GM23338 (cell line): ENCODE data around the gene ACADS. TPM values are rescaled to one million over a fixed set of nuclear protein-coding genes. Genes with fewer than 3 reads are reported as not detected.

Experiments
- ATAC-seq: fragments of 200-7000 bp; cut with Tn5 transposase; 3 replicates; pipeline ENCODE4 v1.9.1; 2020
- DNase-seq: peaks from one replicate; pipeline ENCODE4 v3.0.0-alpha.2; 2015; ENCODE audit warnings: low spot score
- H2AFZ ChIP-seq: fragments of 200-600 bp; sonication (generic); 2 replicates; pipeline ENCODE4 v1.8.0; 2016; ENCODE audit warnings: antibody characterized with exemption, mild to moderate bottlenecking, moderate library complexity
- H3F3A ChIP-seq: fragments of 200-600 bp; sonication (generic); replicated peaks from 2 replicates; pipeline ENCODE4 v1.8.0; 2017; ENCODE audit warnings: antibody characterized with exemption, mixed run types, low read depth
- H3K27ac ChIP-seq: fragments of 200-600 bp; sonication (generic); 2 replicates; pipeline ENCODE4 v1.6.1; 2016; ENCODE audit warnings: low read depth
- H3K27me3 ChIP-seq: fragments of 200-600 bp; sonication (generic); 2 replicates; pipeline ENCODE4 v1.8.0; 2016; ENCODE audit warnings: mild to moderate bottlenecking, mixed run types, moderate library complexity; ENCODE audit not compliant: insufficient read depth
- H3K36me3 ChIP-seq: fragments of 200-600 bp; sonication (generic); 2 replicates; pipeline ENCODE4 v1.8.0; 2016; ENCODE audit warnings: mild to moderate bottlenecking; ENCODE audit not compliant: insufficient read depth
- H3K4me1 ChIP-seq: fragments of 200-600 bp; sonication (generic); 2 replicates; pipeline ENCODE4 v1.8.0; 2016; ENCODE audit warnings: mild to moderate bottlenecking, moderate library complexity; ENCODE audit not compliant: insufficient read depth
- H3K4me2 ChIP-seq: fragments of 200-600 bp; sonication (generic); 2 replicates; pipeline ENCODE4 v1.7.1; 2017; ENCODE audit warnings: mixed run types
- H3K4me3 ChIP-seq: fragments of 200-600 bp; sonication (generic); 2 replicates; pipeline ENCODE4 v1.6.1; 2016; ENCODE audit warnings: mixed run types
- H3K79me2 ChIP-seq: fragments of 200-600 bp; sonication (generic); replicated peaks from 2 replicates; pipeline ENCODE4 v1.8.0; 2017; ENCODE audit warnings: mild to moderate bottlenecking; ENCODE audit not compliant: insufficient read depth
- H3K9me2 ChIP-seq: fragments of 200-600 bp; sonication (generic); 2 replicates; pipeline ENCODE4 v1.8.0; 2017; ENCODE audit not compliant: insufficient read depth
- H4K20me1 ChIP-seq: fragments of 200-600 bp; sonication (generic); replicated peaks from 2 replicates; pipeline ENCODE4 v1.8.0; 2017; ENCODE audit warnings: mild to moderate bottlenecking; ENCODE audit not compliant: insufficient read depth
- H3K27ac Mint-ChIP-seq: 2 replicates; pipeline ENCODE4 v1.8.0; 2020; ENCODE audit warnings: inconsistent platforms, mild to moderate bottlenecking, moderate library complexity, mixed read lengths
- H3K27me3 Mint-ChIP-seq: 3 replicates; pipeline ENCODE4 v1.8.0; 2022; ENCODE audit warnings: low read depth, mild to moderate bottlenecking, moderate library complexity, mixed read lengths, inconsistent platforms; ENCODE audit not compliant: insufficient read depth, poor library complexity
- H3K36me3 Mint-ChIP-seq: 3 replicates; pipeline ENCODE4 v1.8.0; 2021; ENCODE audit warnings: low read depth, mild to moderate bottlenecking, inconsistent platforms, moderate library complexity, mixed read lengths
- H3K4me1 Mint-ChIP-seq: 3 replicates; pipeline ENCODE4 v1.8.0; 2020; ENCODE audit warnings: mild to moderate bottlenecking, inconsistent platforms, mixed read lengths
- H3K4me3 Mint-ChIP-seq: 3 replicates; pipeline ENCODE4 v1.8.0; 2021; ENCODE audit warnings: moderate library complexity, mild to moderate bottlenecking, inconsistent platforms, mixed read lengths
- H3K9me3 Mint-ChIP-seq: 3 replicates; pipeline ENCODE4 v1.8.0; 2020; ENCODE audit warnings: moderate library complexity, mild to moderate bottlenecking, inconsistent platforms, mixed read lengths
- CREB1 ChIP-seq: fragments of 250-450 bp; sonication (Bioruptor Pico); IDR thresholded peaks from 2 replicates; pipeline ENCODE4 v1.5.0; 2020; ENCODE audit warnings: low read depth, mild to moderate bottlenecking, moderate library complexity
- EZH2 ChIP-seq: fragments of 200-600 bp; sonication (generic); IDR thresholded peaks from one replicate; pipeline ENCODE4 v1.8.0; 2017; ENCODE audit warnings: antibody characterized with exemption, mild to moderate bottlenecking, low read depth; ENCODE audit not compliant: unreplicated experiment
- EZH2phosphoT487 ChIP-seq: fragments of 200-600 bp; sonication (generic); IDR thresholded peaks from one replicate; pipeline ENCODE4 v1.8.1; 2018; ENCODE audit warnings: antibody characterized with exemption; ENCODE audit not compliant: unreplicated experiment
- JUNB ChIP-seq: IDR thresholded peaks from one replicate; pipeline ENCODE4 v1.6.1; 2016; ENCODE audit warnings: antibody characterized with exemption; ENCODE audit not compliant: unreplicated experiment
- NANOG ChIP-seq: IDR thresholded peaks from 2 replicates; pipeline ENCODE4 v1.6.1; 2016; ENCODE audit warnings: antibody characterized with exemption, borderline replicate concordance
- POLR2AphosphoS5 ChIP-seq: IDR thresholded peaks from 2 replicates; pipeline ENCODE4 v1.6.1; 2016; ENCODE audit warnings: antibody characterized with exemption, low read depth
- STAT1 ChIP-seq: IDR thresholded peaks from one replicate; pipeline ENCODE4 v1.6.1; 2016; ENCODE audit warnings: antibody characterized with exemption; ENCODE audit not compliant: unreplicated experiment
- ZNF114 ChIP-seq: fragments of 250-450 bp; sonication (Bioruptor Pico); IDR thresholded peaks from 2 replicates; pipeline ENCODE4 v1.5.0; 2020; ENCODE audit warnings: mild to moderate bottlenecking, moderate library complexity
- ZNF331 ChIP-seq: fragments of 250-450 bp; sonication (Bioruptor Pico); IDR thresholded peaks from 2 replicates; pipeline ENCODE4 v1.5.0; 2020; ENCODE audit warnings: low read depth, mild to moderate bottlenecking, moderate library complexity
- ZNF462 ChIP-seq: fragments of 250-450 bp; sonication (Bioruptor Pico); IDR thresholded peaks from 2 replicates; pipeline ENCODE4 v1.5.0; 2020; ENCODE audit warnings: mild to moderate bottlenecking, moderate library complexity
- polyA plus RNA-seq: library from polyadenylated mRNA; unstranded; fragments of >200 nt; fragmentation: Nextera tagmentation; extraction: Ambion mirVana; gene quantifications from 2 replicates; pipeline ENCODE4 v1.2.1, GENCODE V29; 2016
- total RNA-seq: library from RNA; depleted of rRNA; stranded (reverse); fragments of >200 nt; shearing (Covaris generic); gene quantifications from 2 replicates; pipeline ENCODE4 v1.2.3, GENCODE V29; 2014
- TF ChIP-seq, protein P1 (sequence below): IDR thresholded peaks from 2 replicates; pipeline ENCODE4 v1.6.1; 2016; ENCODE audit warnings: antibody characterized with exemption
- TF ChIP-seq, protein P2 (sequence below): IDR thresholded peaks from one replicate; pipeline ENCODE4 v1.6.1; 2018; ENCODE audit warnings: antibody characterized with exemption; ENCODE audit not compliant: unreplicated experiment
- TF ChIP-seq, protein P3 (sequence below), 2 experiments: fragments of 200-600 bp in 1 of 2; sonication (generic) in 1 of 2; conservative IDR thresholded peaks; 2 replicates each; pipeline versions ENCODE4 v1.5.1 to v1.6.1; 2016 to 2017; ENCODE audit warnings: antibody characterized with exemption in 2 of 2, low read depth in 2 of 2, mild to moderate bottlenecking in 2 of 2, moderate library complexity in 1 of 2

ACADS gene
- total and polyA plus RNA-seq, 2 experiments from 2014 or later: 3.1 to 5.7 TPM

DNA sequence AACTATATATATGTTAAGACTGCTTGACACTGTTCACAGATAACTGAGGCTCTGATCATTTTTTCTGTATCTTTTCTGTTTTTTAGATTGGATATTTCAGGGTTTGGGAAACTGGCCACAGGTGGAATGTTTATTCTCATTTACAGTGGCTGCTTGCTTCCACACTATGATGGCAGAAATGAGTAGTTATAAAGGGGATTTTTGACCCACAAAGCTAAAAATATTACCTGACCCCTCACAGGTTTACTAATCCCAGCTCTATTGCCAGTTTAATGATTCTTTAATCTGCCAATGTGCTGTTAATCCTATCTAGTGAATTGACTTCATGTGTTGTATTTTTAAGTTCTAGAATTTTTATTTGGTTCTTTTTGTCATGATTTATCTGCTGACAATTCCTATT is 29.6 kb downstream of the ACADS start:
- H3K9me3 Mint-ChIP-seq: peaks cover 13% of the 10 kb centered on the region; the same call in 2 of the 3 replicates
- no peak overlapping the region for H3K4me3 ChIP-seq
- no peak overlapping the region for H3K27ac Mint-ChIP-seq
- no peak overlapping the region for H3K27ac ChIP-seq
- no peak overlapping the region for H3K4me3 Mint-ChIP-seq
- H3F3A ChIP-seq: no peaks in the 10 kb centered on the region
- no peaks in the 10 kb centered on the region for H3K36me3 ChIP-seq
- no peaks in the 10 kb centered on the region for H3K36me3 Mint-ChIP-seq
- no peaks in the 10 kb centered on the region for H3K27me3 ChIP-seq
- H3K79me2 ChIP-seq: no peaks in the 10 kb centered on the region
- peaks cover 5% of the 10 kb centered on the region; the same call in 1 of the 2 replicates for H3K4me1 ChIP-seq
- H3K4me1 Mint-ChIP-seq: peaks cover 17% of the 10 kb centered on the region
- DNase-seq (no peak), ATAC-seq (no peak)
- H2AFZ ChIP-seq: no peak overlapping the region
- no peak overlapping the region for H3K4me2 ChIP-seq
- peaks cover 4% of the 10 kb centered on the region for H3K27me3 Mint-ChIP-seq
- no peaks in the 10 kb centered on the region for H4K20me1 ChIP-seq
- TF ChIP-seq, protein P1, sequence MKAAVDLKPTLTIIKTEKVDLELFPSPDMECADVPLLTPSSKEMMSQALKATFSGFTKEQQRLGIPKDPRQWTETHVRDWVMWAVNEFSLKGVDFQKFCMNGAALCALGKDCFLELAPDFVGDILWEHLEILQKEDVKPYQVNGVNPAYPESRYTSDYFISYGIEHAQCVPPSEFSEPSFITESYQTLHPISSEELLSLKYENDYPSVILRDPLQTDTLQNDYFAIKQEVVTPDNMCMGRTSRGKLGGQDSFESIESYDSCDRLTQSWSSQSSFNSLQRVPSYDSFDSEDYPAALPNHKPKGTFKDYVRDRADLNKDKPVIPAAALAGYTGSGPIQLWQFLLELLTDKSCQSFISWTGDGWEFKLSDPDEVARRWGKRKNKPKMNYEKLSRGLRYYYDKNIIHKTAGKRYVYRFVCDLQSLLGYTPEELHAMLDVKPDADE: no peak
- TF ChIP-seq ZNF331 (no peak), EZH2phosphoT487 (no peak), ZNF462 (CRISPR knock-in tag) (no peak), JUNB (no peak), POLR2AphosphoS5 (no peak), CREB1 (CRISPR knock-in tag) (no peak), ZNF114 (CRISPR knock-in tag) (no peak), STAT1 (no peak), NANOG (no peak), EZH2 (no peak)
- TF ChIP-seq, protein P2, sequence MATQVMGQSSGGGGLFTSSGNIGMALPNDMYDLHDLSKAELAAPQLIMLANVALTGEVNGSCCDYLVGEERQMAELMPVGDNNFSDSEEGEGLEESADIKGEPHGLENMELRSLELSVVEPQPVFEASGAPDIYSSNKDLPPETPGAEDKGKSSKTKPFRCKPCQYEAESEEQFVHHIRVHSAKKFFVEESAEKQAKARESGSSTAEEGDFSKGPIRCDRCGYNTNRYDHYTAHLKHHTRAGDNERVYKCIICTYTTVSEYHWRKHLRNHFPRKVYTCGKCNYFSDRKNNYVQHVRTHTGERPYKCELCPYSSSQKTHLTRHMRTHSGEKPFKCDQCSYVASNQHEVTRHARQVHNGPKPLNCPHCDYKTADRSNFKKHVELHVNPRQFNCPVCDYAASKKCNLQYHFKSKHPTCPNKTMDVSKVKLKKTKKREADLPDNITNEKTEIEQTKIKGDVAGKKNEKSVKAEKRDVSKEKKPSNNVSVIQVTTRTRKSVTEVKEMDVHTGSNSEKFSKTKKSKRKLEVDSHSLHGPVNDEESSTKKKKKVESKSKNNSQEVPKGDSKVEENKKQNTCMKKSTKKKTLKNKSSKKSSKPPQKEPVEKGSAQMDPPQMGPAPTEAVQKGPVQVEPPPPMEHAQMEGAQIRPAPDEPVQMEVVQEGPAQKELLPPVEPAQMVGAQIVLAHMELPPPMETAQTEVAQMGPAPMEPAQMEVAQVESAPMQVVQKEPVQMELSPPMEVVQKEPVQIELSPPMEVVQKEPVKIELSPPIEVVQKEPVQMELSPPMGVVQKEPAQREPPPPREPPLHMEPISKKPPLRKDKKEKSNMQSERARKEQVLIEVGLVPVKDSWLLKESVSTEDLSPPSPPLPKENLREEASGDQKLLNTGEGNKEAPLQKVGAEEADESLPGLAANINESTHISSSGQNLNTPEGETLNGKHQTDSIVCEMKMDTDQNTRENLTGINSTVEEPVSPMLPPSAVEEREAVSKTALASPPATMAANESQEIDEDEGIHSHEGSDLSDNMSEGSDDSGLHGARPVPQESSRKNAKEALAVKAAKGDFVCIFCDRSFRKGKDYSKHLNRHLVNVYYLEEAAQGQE: no peak
- TF ChIP-seq, protein P3, sequence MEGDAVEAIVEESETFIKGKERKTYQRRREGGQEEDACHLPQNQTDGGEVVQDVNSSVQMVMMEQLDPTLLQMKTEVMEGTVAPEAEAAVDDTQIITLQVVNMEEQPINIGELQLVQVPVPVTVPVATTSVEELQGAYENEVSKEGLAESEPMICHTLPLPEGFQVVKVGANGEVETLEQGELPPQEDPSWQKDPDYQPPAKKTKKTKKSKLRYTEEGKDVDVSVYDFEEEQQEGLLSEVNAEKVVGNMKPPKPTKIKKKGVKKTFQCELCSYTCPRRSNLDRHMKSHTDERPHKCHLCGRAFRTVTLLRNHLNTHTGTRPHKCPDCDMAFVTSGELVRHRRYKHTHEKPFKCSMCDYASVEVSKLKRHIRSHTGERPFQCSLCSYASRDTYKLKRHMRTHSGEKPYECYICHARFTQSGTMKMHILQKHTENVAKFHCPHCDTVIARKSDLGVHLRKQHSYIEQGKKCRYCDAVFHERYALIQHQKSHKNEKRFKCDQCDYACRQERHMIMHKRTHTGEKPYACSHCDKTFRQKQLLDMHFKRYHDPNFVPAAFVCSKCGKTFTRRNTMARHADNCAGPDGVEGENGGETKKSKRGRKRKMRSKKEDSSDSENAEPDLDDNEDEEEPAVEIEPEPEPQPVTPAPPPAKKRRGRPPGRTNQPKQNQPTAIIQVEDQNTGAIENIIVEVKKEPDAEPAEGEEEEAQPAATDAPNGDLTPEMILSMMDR (conservative IDR thresholded peaks at IDR 0.05; ENCODE audit: low read depth in 2 of 2): no peak
- H3K9me2 ChIP-seq: no peaks in the 10 kb centered on the region
